Endodermal cell (in vitro differentiated cells): ENCODE measurements around the gene ARAP3. TPM values are rescaled to one million over a fixed set of nuclear protein-coding genes. Genes with fewer than 3 reads are reported as not detected.
A peak's percentile ranks its signal among the peaks of the same experiment; 100 is the strongest.

Source experiments
- DNase-seq: peaks from one replicate; pipeline ENCODE4 v3.0.0-alpha.2; 2017
- H3K27ac ChIP-seq: 2 replicates; pipeline ENCODE4 v1.5.1; 2013; ENCODE audit warnings: mild to moderate bottlenecking, low read depth, low read length, moderate library complexity
- H3K27me3 ChIP-seq: 2 replicates; pipeline ENCODE4 v1.6.1; 2013; ENCODE audit warnings: mild to moderate bottlenecking, low read length, moderate library complexity; ENCODE audit not compliant: insufficient read depth, control insufficient read depth, poor library complexity, severe bottlenecking
- H3K36me3 ChIP-seq: 2 replicates; pipeline ENCODE4 v1.7.0; 2013; ENCODE audit warnings: mild to moderate bottlenecking, low read length, moderate library complexity; ENCODE audit not compliant: control insufficient read depth, insufficient read depth
- H3K4me1 ChIP-seq: one replicate; pipeline ENCODE4 v1.7.0; 2013; ENCODE audit warnings: low read length; ENCODE audit not compliant: control insufficient read depth, insufficient read depth
- H3K4me3 ChIP-seq: 2 replicates; pipeline ENCODE4 v1.5.1; 2013; ENCODE audit warnings: mild to moderate bottlenecking, low read length, moderate library complexity
- H3K9ac ChIP-seq: 2 replicates; pipeline ENCODE4 v1.6.1; 2013; ENCODE audit warnings: mild to moderate bottlenecking, low read length, moderate library complexity; ENCODE audit not compliant: poor library complexity, severe bottlenecking; ENCODE audit errors: extremely low read depth
- H3K9me3 ChIP-seq: 2 replicates; pipeline ENCODE4 v1.6.1; 2013; ENCODE audit warnings: mild to moderate bottlenecking, low read length, moderate library complexity; ENCODE audit not compliant: control insufficient read depth
- H3K27ac Mint-ChIP-seq: 2 replicates; pipeline ENCODE4 v1.8.0; 2020; ENCODE audit warnings: mixed read lengths
- H3K27me3 Mint-ChIP-seq: 2 replicates; pipeline ENCODE4 v1.8.0; 2021; ENCODE audit warnings: mild to moderate bottlenecking, mixed read lengths; ENCODE audit not compliant: insufficient read depth
- H3K36me3 Mint-ChIP-seq: 2 replicates; pipeline ENCODE4 v1.8.0; 2020; ENCODE audit warnings: low read depth, mixed read lengths
- H3K4me1 Mint-ChIP-seq: 2 replicates; pipeline ENCODE4 v1.8.0; 2020; ENCODE audit warnings: mixed read lengths
- H3K4me3 Mint-ChIP-seq: 2 replicates; pipeline ENCODE4 v1.8.0; 2020; ENCODE audit warnings: mild to moderate bottlenecking, moderate library complexity, mixed read lengths
- H3K9me3 Mint-ChIP-seq: 2 replicates; pipeline ENCODE4 v1.8.0; 2020; ENCODE audit warnings: mild to moderate bottlenecking, mixed read lengths
- WGBS, 2 experiments: methylation state at CpG; one replicate each; pipeline versions ENCODE4 v1.1.5 to v1.1.7; 2013; ENCODE audit warnings: missing lambda C conversion rate in 2 of 2, mixed read lengths in 1 of 2; ENCODE audit not compliant: insufficient coverage in 1 of 2, insufficient read length in 1 of 2; 5-methylcytosine and 5-hydroxymethylcytosine counted together
- total RNA-seq, 2 donors: library from RNA; stranded (reverse); fragmentation: NEBNext Ultra II Directional in 1 of 2; extraction: Animal tissue kit (Norgen Biotek cat#: 25700) in 1 of 2; gene quantifications; 2 replicates in 1 of 2; 3 replicates in 1 of 2; pipeline ENCODE4 v1.2.1, GENCODE V29; 2021
- TF ChIP-seq, protein P1 (sequence below): fragments of 200-600 bp; sonication (generic); conservative IDR thresholded peaks from 2 replicates; pipeline ENCODE4 v1.5.0; 2021; ENCODE audit warnings: antibody characterized with exemption, mild to moderate bottlenecking

The ARAP3 gene
- total RNA-seq, 2 donors from 2014 or later, result 32.5 to 41.3 TPM

GRCh38 chr5:141603923-141604717, 77.9 kb downstream of the ARAP3 start:
- H3K9me3 Mint-ChIP-seq, result no peaks in the 10 kb centered on the region
- WGBS, 2 experiments, result 91 to 94% methylated on average over 5 to 6 of the region's 6 CpGs
- peaks cover 22% of the 10 kb centered on the region for H3K4me1 Mint-ChIP-seq
- no peak overlapping the region for H3K4me3 Mint-ChIP-seq
- Histone ChIP-seq H3K4me1 (no peaks in the 10 kb centered on the region), H3K9ac (no peak overlapping the region), H3K27me3 (no peaks in the 10 kb centered on the region), H3K9me3 (no peaks in the 10 kb centered on the region), H3K4me3 (no peak overlapping the region), H3K36me3 (peaks cover 8% of the 10 kb centered on the region), H3K27ac (no peak overlapping the region)
- TF ChIP-seq, protein P1, sequence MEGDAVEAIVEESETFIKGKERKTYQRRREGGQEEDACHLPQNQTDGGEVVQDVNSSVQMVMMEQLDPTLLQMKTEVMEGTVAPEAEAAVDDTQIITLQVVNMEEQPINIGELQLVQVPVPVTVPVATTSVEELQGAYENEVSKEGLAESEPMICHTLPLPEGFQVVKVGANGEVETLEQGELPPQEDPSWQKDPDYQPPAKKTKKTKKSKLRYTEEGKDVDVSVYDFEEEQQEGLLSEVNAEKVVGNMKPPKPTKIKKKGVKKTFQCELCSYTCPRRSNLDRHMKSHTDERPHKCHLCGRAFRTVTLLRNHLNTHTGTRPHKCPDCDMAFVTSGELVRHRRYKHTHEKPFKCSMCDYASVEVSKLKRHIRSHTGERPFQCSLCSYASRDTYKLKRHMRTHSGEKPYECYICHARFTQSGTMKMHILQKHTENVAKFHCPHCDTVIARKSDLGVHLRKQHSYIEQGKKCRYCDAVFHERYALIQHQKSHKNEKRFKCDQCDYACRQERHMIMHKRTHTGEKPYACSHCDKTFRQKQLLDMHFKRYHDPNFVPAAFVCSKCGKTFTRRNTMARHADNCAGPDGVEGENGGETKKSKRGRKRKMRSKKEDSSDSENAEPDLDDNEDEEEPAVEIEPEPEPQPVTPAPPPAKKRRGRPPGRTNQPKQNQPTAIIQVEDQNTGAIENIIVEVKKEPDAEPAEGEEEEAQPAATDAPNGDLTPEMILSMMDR, result no peak
- no peak for DNase-seq
- no peaks in the 10 kb centered on the region for H3K36me3 Mint-ChIP-seq
- peak overlapping the region; percentile 3 for H3K27ac Mint-ChIP-seq
- H3K27me3 Mint-ChIP-seq, result no peaks in the 10 kb centered on the region

Other genes with a start within 250 kb of the ARAP3 start
- 10 to 100 TPM; 13.9 to 27.6 TPM for gene PCDHGC3, start 206.3 kb downstream of the ARAP3 start, total RNA-seq
- 1 to 10 TPM; 2.6 to 3.0 TPM for gene PCDHGC4, start 197.2 kb downstream of the ARAP3 start, total RNA-seq
- gene PCDHGC5, start 193.1 kb downstream of the ARAP3 start, total RNA-seq, result 1 to 10 TPM in 1 of 2 donors, under 1 TPM in 1; 0.71 to 1.8 TPM
- gene DIAPH1, start 63.2 kb downstream of the ARAP3 start, total RNA-seq, result 100 to 1,000 TPM; 104 to 106 TPM
- gene HDAC3, start 45.4 kb downstream of the ARAP3 start, total RNA-seq, result 10 to 100 TPM; 73.3 to 78.9 TPM
- 1 to 10 TPM; 3.1 to 6.2 TPM for gene RELL2, start 45.2 kb downstream of the ARAP3 start, total RNA-seq
- 10 to 100 TPM; 34.8 to 41.7 TPM for gene FCHSD1, start 30.8 kb downstream of the ARAP3 start, total RNA-seq
- 10 to 100 TPM; 45.4 to 69.7 TPM for gene PCDH1, start 196.2 kb upstream of the ARAP3 start, total RNA-seq
- 10 to 100 TPM; 66.5 to 71.4 TPM for gene DELE1, start 241.6 kb upstream of the ARAP3 start, total RNA-seq